Stimulated activated CD8-positive, alpha-beta memory T cell treated with anti-CD3 and anti-CD28 coated beads, Interleukin-12 subunit alpha, Interleukin-12 subunit beta, amount 100 ng/mL, for 1 hour (primary cell): ENCODE data around the gene ELP4.

ENCODE experiments used
- DNase-seq: peaks from one replicate; pipeline ENCODE4 v3.0.0-alpha.2; 2020; ENCODE audit warnings: low read depth

Gene ELP4

GRCh38 chr11:31801298-31801702 is 291.7 kb downstream of the ELP4 start:
- DNase-seq: no peak

- no peak for DNase-seq
Observed at GRCh38 chr11:31802000-31802551, 292.5 kb downstream of the ELP4 start.

DNA sequence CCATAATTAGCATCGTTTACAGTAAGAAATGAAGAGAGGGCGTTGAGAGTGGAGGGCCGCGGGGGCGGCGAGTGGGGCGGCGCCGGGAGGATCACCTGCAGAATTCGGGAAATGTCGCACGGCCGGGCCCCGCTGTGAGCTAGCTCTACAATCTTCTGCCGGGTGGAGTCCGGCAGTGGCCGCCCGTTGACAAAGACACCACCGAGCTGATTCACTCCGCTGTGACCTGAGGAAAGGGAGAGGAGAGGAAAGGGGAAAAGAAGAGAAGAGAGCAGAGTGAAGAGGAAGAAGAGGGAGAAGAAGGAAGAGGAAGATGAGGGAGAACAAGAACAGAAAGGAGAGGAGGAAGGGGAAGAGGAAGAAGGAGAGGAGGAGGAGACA is 293.0 kb downstream of the ELP4 start:
- DNase-seq: no peak

DNA sequence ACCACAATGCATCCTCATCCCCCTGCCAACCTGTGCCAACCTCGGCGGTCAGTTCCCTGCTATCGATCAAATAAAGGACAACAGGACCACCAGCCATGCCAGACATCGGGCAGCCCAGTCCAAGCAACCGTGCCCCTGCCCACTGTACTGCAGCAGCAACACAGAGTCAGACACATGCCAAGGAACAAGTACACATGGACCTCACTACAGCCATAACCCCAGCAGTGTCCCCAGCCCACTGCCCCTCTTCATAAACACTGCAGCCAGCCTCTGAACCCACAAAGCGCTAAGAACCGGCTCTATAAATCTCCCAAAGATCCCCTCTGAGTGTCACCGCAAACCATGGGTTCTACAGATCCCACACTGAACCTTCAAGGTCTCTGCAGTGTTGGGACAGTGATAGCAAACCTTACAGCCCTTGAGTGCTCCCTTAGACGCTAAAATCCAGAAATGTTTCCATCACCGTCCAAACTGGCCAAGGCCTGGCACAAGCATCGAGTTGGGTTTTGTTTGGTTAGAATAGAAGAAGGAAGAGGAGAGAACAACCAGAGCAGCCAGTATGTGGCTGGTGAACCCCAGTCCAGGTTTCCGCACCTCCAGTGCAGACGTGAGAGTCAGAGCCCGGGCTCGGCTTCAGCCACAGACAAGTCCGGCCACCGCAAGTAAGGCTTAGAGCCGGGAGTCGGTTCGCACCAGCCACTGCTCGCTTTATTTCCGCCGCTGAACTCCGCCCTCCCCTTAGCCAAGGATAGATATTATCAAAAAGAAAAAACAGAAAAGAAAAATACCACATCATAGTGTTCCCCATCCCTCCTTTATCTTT is 293.6 kb downstream of the ELP4 start:
- DNase-seq: no peak

DNA sequence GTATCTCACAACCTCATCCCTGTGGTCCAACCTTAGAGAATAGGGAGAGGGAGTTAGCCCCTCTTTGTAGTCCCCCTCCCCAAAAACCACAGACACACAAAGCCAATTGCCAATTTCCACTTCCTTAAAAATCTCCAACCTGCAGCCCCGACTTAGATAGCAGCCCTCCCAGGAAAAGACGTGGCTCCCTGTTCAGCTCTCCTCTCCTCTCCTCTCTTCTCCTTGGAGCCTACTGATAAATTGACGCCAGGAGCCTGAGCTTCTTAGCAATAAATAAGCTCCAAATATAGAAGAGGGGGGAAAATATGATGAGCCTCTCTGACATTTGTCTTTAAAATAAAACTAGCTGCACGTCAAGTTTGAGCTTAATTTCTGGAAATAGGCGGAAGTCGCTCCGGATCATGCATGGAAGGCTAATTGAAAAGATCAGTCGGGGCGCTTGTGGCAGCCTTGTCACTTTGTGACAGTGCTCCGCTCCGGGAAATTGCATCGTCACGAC is 294.3 kb downstream of the ELP4 start:
- DNase-seq: no peak

GRCh38 chr11:31804312-31805036 is 294.9 kb downstream of the ELP4 start:
- DNase-seq: no peak

DNA sequence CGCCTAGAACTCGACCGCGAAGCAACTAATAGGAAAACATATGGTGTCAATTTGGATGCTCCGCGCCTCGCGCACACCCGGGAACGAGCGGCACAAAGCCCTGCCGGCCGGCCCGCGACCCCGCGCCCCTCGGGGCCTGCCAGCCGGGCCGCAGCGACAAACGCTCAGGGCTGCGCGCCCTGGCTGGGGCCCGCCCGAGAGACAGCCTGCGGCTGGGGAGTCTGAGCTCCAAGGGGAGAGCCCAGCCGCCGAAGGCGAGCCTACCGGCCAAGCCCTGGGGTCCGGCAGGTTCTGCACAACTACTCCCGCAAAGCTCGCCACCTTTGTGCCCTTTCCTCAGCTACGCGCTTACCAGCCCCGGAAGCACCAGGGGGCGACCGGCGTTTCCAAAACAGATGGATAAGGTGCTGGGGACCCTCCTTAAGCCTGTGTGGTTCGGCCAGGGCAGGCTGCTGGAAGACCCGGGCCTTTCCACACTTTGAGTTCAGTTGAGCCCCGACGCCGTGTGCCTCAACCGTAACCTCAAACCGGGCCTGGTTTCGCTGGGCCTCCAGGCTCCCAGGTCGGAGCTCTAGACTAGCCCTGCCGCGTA is 295.6 kb downstream of the ELP4 start:
- DNase-seq: no peak

DNA sequence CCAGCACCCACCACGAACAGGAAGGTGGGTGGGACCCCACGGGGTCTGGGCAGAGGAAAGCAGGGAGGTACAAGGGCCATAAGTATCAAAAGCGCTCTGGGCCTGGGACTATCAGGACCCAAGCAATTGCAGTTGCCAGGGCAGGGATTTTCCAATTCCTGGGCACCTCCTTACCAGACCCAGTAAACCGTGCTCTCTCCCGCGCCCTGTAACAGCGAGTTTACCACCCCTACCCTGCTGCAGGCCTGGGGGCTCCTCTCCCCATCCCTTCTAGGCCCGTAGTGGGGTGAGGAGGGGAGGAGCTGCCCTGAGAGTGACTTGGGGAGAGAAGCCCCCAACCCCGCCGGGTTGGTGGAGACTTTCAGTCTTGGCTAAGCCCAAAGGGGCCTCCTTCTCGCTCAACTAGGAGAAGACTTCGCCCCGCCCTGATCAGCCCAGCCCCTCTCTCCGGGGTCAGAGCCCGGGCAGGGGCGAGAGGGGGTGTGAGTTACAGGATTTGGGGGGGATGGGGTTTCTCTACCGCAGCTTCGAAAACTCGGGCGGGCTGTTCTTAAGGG is 296.1 kb downstream of the ELP4 start:
- DNase-seq: no peak

DNA sequence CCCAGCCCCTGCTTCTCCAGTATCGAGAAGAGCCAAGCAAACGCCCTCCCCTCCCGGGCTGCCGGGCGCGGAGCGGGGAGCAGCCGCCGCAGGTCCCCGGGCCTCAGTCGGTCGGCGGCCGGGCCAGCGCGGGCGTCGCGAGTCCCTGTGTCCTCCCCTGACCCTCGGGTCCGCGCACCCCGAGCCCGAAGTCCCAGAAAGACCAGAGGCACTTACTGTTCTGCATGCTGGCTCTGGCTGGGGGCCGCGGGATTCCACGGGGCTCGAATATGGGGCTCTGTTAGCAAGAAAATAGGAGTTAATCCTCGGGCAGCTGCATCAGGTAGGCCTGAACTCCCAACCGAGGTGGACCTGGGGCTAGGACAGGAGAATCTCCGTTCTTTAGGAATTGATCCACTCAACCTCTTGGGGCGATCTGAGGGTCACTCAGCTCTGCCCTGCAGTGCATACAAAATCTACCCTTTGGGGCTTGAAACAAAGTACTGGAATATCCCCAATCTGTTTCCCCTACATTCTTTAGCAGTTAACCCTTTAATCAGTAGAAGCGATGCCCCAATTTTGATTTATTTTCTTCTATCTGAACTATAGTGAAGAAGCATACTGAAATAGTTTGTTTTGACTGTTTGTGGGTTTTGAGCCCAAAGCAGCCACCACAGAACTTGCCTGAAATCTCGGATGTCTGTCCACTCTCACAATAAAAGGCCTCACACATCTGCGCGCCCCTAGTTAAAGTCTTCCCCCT is 296.8 kb downstream of the ELP4 start:
- DNase-seq: no peak

- DNase-seq: no peak
Observed at GRCh38 chr11:31806928-31807798, 297.6 kb downstream of the ELP4 start.

GRCh38 chr11:31807799-31808667 is 298.5 kb downstream of the ELP4 start:
- DNase-seq: no peak

DNA sequence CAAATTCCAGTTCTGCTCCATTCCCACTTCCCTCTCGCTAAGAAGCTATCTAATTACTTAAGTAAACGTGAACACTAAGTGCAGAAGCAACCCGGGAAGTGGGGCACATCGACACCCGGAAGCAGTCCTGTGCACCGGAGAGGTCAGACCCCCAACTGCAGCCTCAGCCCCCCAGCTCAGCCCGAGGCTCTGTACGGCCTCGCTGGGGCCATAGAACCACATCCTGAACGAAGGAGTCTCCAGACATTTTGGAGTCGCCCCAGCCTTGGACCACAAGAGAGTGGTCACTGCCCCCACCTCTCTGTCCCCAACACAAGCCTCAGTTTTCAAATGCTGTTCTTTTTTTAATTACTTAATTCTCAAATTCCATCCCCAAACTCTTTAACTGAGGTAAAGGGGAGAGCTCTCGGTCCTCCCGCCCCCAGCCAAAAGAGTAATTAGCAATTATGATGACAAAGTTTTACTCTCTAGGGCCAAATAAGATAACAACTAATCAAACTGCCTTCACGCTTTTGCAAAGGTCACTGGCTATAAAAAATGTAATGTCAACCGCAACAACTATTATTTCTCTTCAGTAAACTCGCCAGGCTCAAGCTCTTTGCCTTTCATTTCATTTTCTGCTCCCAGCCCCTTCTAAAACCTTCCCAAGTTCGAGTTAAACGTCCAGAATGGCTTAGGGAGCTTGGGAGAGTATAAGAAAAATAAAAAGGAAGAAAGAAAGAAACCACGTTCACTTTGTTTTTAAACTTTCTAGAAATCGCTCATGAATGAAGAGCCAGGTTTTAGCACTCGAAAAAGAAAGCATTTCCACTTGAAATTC is 299.4 kb downstream of the ELP4 start:
- DNase-seq: no peak

GRCh38 chr11:31809541-31809856 is 299.9 kb downstream of the ELP4 start:
- DNase-seq: no peak

- DNase-seq: no peak
Observed at GRCh38 chr11:31809857-31810778, 300.6 kb downstream of the ELP4 start.

- DNase-seq: no peak
Observed at GRCh38 chr11:31810779-31811647, 301.4 kb downstream of the ELP4 start, which contains the start of gene PAX6. Gene PAX6 (minus strand): TSS chr11:31811322. CDS start chr11:31806411, 4,911 bp downstream.
